HepG2 (cell line): ENCODE results near the gene CCDC148. TPM values are rescaled to one million over a fixed set of nuclear protein-coding genes. Genes with fewer than 3 reads are reported as not detected.

ENCODE experiments used
- ARNT2 ChIP-seq: sonication (generic); formaldehyde crosslinking; IDR thresholded peaks from 2 replicates; pipeline ENCODE4 v1.8.0; 2022; ENCODE audit warnings: mild to moderate bottlenecking, low read depth, missing genetic modification reagents, moderate library complexity
- EEA1 ChIP-seq: sonication (generic); formaldehyde crosslinking; IDR thresholded peaks from 2 replicates; pipeline ENCODE4 v1.5.1; 2020; ENCODE audit warnings: mild to moderate bottlenecking, missing genetic modification reagents, borderline replicate concordance
- FOXK1 ChIP-seq: sonication (generic); formaldehyde crosslinking; IDR thresholded peaks from 2 replicates; pipeline ENCODE4 v1.4.0; 2020; ENCODE audit warnings: low read depth, missing genetic modification reagents, borderline replicate concordance
- FOXP1 ChIP-seq, 2 experiments: fragments of 450-650 bp in 1 of 2; IDR thresholded peaks; 2 replicates each; pipeline ENCODE4 v1.6.1; 2017 to 2018; ENCODE audit warnings: antibody characterized with exemption in 1 of 2
- GATAD2A ChIP-seq: IDR thresholded peaks from 2 replicates; pipeline ENCODE4 v1.6.1; 2016
- GZF1 ChIP-seq: sonication (generic); formaldehyde crosslinking; IDR thresholded peaks from 2 replicates; pipeline ENCODE4 v1.5.1; 2020; ENCODE audit warnings: mild to moderate bottlenecking, missing genetic modification reagents
- HES4 ChIP-seq: sonication (generic); formaldehyde crosslinking; IDR thresholded peaks from 2 replicates; pipeline ENCODE4 v1.9.0; 2021; ENCODE audit warnings: mild to moderate bottlenecking, missing genetic modification reagents, borderline replicate concordance
- JUND ChIP-seq: sonication (generic); formaldehyde crosslinking; IDR thresholded peaks from 2 replicates; pipeline ENCODE4 v1.8.0; 2022; ENCODE audit warnings: mild to moderate bottlenecking, missing genetic modification reagents
- KLF15 ChIP-seq: sonication (generic); formaldehyde crosslinking; IDR thresholded peaks from 2 replicates; pipeline ENCODE4 v1.8.1; 2023; ENCODE audit warnings: borderline replicate concordance, mild to moderate bottlenecking, inconsistent platforms, missing genetic modification reagents, mixed read lengths
- KLF9 ChIP-seq: IDR thresholded peaks from 2 replicates; pipeline ENCODE4 v1.6.1; 2016; ENCODE audit warnings: low read depth
- MBD4 ChIP-seq: IDR thresholded peaks from 2 replicates; pipeline ENCODE4 v1.6.1; 2012; ENCODE audit warnings: low read length, inconsistent platforms, borderline replicate concordance
- POGZ ChIP-seq: sonication (generic); formaldehyde crosslinking; IDR thresholded peaks from 2 replicates; pipeline ENCODE4 v1.4.0; 2020; ENCODE audit warnings: mild to moderate bottlenecking, missing genetic modification reagents
- RARG ChIP-seq: sonication (generic); formaldehyde crosslinking; IDR thresholded peaks from 2 replicates; pipeline ENCODE4 v1.4.0; 2020; ENCODE audit warnings: low read depth, mild to moderate bottlenecking, missing genetic modification reagents
- SOX6 ChIP-seq, 2 experiments: fragments of 450-650 bp in 1 of 2; sonication (generic) in 1 of 2; formaldehyde crosslinking in 1 of 2; IDR thresholded peaks; 2 replicates each; pipeline versions ENCODE4 v1.4.0 to v1.6.1; 2017 to 2020; ENCODE audit warnings: antibody characterized with exemption in 1 of 2, mild to moderate bottlenecking in 1 of 2, missing genetic modification reagents in 1 of 2
- SP5 ChIP-seq: IDR thresholded peaks from 2 replicates; pipeline ENCODE4 v1.6.1; 2016; ENCODE audit warnings: low read depth, borderline replicate concordance
- TOE1 ChIP-seq: sonication (generic); formaldehyde crosslinking; IDR thresholded peaks from 2 replicates; pipeline ENCODE4 v1.4.0; 2020; ENCODE audit warnings: mild to moderate bottlenecking, missing genetic modification reagents
- ZC3H4 ChIP-seq: sonication (generic); formaldehyde crosslinking; IDR thresholded peaks from 2 replicates; pipeline ENCODE4 v1.4.0; 2020; ENCODE audit warnings: missing genetic modification reagents, borderline replicate concordance
- ZFP62 ChIP-seq: sonication (generic); formaldehyde crosslinking; IDR thresholded peaks from 2 replicates; pipeline ENCODE4 v1.4.0; 2020; ENCODE audit warnings: missing genetic modification reagents
- ZNF160 ChIP-seq: sonication (generic); formaldehyde crosslinking; IDR thresholded peaks from 2 replicates; pipeline ENCODE4 v1.8.0; 2022; ENCODE audit warnings: mild to moderate bottlenecking, inconsistent platforms, missing genetic modification reagents
- ZNF20 ChIP-seq: sonication (generic); formaldehyde crosslinking; IDR thresholded peaks from 2 replicates; pipeline ENCODE4 v1.4.0; 2020; ENCODE audit warnings: mild to moderate bottlenecking, moderate library complexity, missing genetic modification reagents
- ZNF24 ChIP-seq: fragments of 450-650 bp; IDR thresholded peaks from 2 replicates; pipeline ENCODE4 v1.6.1; 2017; ENCODE audit warnings: antibody characterized with exemption, mild to moderate bottlenecking
- ZNF615 ChIP-seq: sonication (generic); formaldehyde crosslinking; IDR thresholded peaks from 2 replicates; pipeline ENCODE4 v1.5.0; 2020; ENCODE audit warnings: mild to moderate bottlenecking, missing genetic modification reagents, borderline replicate concordance
- ZNF75D ChIP-seq: sonication (generic); formaldehyde crosslinking; IDR thresholded peaks from 2 replicates; pipeline ENCODE4 v1.8.1; 2023; ENCODE audit warnings: missing genetic modification reagents, mild to moderate bottlenecking, borderline replicate concordance
- ZNF782 ChIP-seq: sonication (generic); formaldehyde crosslinking; IDR thresholded peaks from 2 replicates; pipeline ENCODE4 v1.4.0; 2020; ENCODE audit warnings: missing genetic modification reagents, mild to moderate bottlenecking, borderline replicate concordance
- polyA plus RNA-seq, 8 experiments: library from polyadenylated mRNA; depleted of rRNA in 3 of 8; stranded (reverse) in 7 of 8; unstranded in 1 of 8; fragments of >200 nt; fragmentation: Illumina TruSeq in 4 of 8; extraction: Trizol in 4 of 8; gene quantifications; 2 replicates each; pipeline versions ENCODE4 v1.2.1 to v1.2.3, GENCODE V29; 2011 to 2016; ENCODE audit warnings: low read depth in 4 of 8, missing spikeins in 1 of 8, mixed read lengths in 1 of 8; ENCODE audit not compliant: insufficient read depth in 1 of 8
- total RNA-seq, 5 experiments: library from RNA; depleted of rRNA; stranded (reverse); fragments of >200 nt; fragmentation: Illumina TruSeq; extraction: Trizol; gene quantifications; 2 replicates each; pipeline ENCODE4 v1.2.3, GENCODE V29; 2016; ENCODE audit warnings: low read depth in 1 of 5
- TF ChIP-seq, protein P1 (sequence below), 2 experiments: IDR thresholded peaks; 2 replicates each; pipeline ENCODE4 v1.6.1; 2011 to 2012; ENCODE audit warnings: low read length in 2 of 2, borderline replicate concordance in 1 of 2, low read depth in 1 of 2, mild to moderate bottlenecking in 1 of 2, moderate library complexity in 1 of 2
- TF ChIP-seq, protein P2 (sequence below): sonication (generic); formaldehyde crosslinking; IDR thresholded peaks from 2 replicates; pipeline ENCODE4 v1.8.0; 2022; ENCODE audit warnings: mild to moderate bottlenecking, missing genetic modification reagents, moderate library complexity
- TF ChIP-seq, protein P3 (sequence below): sonication (generic); formaldehyde crosslinking; IDR thresholded peaks from 2 replicates; pipeline ENCODE4 v1.5.0; 2020; ENCODE audit warnings: missing genetic modification reagents, mild to moderate bottlenecking, borderline replicate concordance

Gene CCDC148
- total and polyA plus RNA-seq, 2 of the 13 experiments (the other 11 are each of a cell fraction or from before 2014, with no cell fraction given) = 0.30 to 0.49 TPM

DNA sequence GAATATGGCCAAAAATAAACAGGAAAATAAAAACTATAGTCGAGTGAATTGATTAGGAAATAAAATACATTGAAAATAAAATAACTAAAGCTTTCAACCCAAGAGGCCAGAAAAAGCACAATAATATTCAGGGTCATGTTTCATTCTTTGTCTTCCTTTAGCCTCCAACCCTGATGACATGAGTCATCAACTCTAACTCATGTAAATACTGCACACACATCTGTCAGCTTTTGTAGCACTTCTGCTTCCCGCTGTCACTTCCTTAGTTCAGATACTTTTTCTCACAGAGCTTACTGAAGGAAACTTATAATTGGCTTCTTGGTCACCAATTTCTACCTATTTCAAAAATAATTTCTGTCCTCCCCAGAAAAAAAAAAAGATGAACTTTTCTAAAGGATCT lies 242.1 kb downstream of the CCDC148 start (continued):
- TF ChIP-seq, protein P1, sequence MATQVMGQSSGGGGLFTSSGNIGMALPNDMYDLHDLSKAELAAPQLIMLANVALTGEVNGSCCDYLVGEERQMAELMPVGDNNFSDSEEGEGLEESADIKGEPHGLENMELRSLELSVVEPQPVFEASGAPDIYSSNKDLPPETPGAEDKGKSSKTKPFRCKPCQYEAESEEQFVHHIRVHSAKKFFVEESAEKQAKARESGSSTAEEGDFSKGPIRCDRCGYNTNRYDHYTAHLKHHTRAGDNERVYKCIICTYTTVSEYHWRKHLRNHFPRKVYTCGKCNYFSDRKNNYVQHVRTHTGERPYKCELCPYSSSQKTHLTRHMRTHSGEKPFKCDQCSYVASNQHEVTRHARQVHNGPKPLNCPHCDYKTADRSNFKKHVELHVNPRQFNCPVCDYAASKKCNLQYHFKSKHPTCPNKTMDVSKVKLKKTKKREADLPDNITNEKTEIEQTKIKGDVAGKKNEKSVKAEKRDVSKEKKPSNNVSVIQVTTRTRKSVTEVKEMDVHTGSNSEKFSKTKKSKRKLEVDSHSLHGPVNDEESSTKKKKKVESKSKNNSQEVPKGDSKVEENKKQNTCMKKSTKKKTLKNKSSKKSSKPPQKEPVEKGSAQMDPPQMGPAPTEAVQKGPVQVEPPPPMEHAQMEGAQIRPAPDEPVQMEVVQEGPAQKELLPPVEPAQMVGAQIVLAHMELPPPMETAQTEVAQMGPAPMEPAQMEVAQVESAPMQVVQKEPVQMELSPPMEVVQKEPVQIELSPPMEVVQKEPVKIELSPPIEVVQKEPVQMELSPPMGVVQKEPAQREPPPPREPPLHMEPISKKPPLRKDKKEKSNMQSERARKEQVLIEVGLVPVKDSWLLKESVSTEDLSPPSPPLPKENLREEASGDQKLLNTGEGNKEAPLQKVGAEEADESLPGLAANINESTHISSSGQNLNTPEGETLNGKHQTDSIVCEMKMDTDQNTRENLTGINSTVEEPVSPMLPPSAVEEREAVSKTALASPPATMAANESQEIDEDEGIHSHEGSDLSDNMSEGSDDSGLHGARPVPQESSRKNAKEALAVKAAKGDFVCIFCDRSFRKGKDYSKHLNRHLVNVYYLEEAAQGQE (IDR thresholded peaks at IDR 0.05; ENCODE audit: borderline replicate concordance in 1 of 2, low read depth in 1 of 2, low read length in 2 of 2) = no peak
- no peak for TF ChIP-seq GZF1 (CRISPR knock-in tag)
- TF ChIP-seq GATAD2A (CRISPR knock-in tag) = peak; percentile 75
- no peak for TF ChIP-seq ZNF615 (CRISPR knock-in tag)
- TF ChIP-seq, protein P2, sequence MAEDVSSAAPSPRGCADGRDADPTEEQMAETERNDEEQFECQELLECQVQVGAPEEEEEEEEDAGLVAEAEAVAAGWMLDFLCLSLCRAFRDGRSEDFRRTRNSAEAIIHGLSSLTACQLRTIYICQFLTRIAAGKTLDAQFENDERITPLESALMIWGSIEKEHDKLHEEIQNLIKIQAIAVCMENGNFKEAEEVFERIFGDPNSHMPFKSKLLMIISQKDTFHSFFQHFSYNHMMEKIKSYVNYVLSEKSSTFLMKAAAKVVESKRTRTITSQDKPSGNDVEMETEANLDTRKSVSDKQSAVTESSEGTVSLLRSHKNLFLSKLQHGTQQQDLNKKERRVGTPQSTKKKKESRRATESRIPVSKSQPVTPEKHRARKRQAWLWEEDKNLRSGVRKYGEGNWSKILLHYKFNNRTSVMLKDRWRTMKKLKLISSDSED (CRISPR knock-in tag) = no peak
- TF ChIP-seq ZNF782 (CRISPR knock-in tag) = no peak
- no peak for TF ChIP-seq HES4 (CRISPR knock-in tag)
- TF ChIP-seq, protein P3, sequence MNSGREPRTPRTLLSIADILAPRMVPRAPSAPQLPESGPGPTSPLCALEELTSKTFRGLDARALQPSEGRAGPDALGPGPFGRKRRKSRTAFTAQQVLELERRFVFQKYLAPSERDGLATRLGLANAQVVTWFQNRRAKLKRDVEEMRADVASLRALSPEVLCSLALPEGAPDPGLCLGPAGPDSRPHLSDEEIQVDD (CRISPR knock-in tag) = no peak
- TF ChIP-seq KLF9 (CRISPR knock-in tag) = no peak
- TF ChIP-seq SOX6 (IDR thresholded peaks at IDR 0.05) = no peak
- peak; percentile 73 for TF ChIP-seq SOX6 (CRISPR knock-in tag; IDR thresholded peaks at IDR 0.05)
- TF ChIP-seq JUND (CRISPR knock-in tag) = peak; percentile 87
- TF ChIP-seq ZNF75D (CRISPR knock-in tag) = no peak
- TF ChIP-seq FOXK1 = peak; percentile 60; the same call in 1 of the 2 replicates
- TF ChIP-seq SP5 (CRISPR knock-in tag) = no peak
- no peak for TF ChIP-seq FOXP1 (IDR thresholded peaks at IDR 0.05)
- TF ChIP-seq FOXP1 (CRISPR knock-in tag; IDR thresholded peaks at IDR 0.05) = peak; percentile 51
- TF ChIP-seq TOE1 (CRISPR knock-in tag) = no peak
- TF ChIP-seq ZNF20 (CRISPR knock-in tag) = no peak
- TF ChIP-seq ZNF160 (CRISPR knock-in tag) = no peak
- TF ChIP-seq ZC3H4 = no peak
- no peak for TF ChIP-seq EEA1 (CRISPR knock-in tag)
- peak; percentile 52; the same call in 1 of the 2 replicates for TF ChIP-seq ZNF24
- TF ChIP-seq RARG (CRISPR knock-in tag) = no peak
- no peak for TF ChIP-seq ARNT2 (CRISPR knock-in tag)
- no peak for TF ChIP-seq MBD4
- TF ChIP-seq POGZ (CRISPR knock-in tag) = peak; percentile 52; the same call in 1 of the 2 replicates
- TF ChIP-seq KLF15 (CRISPR knock-in tag) = no peak
- no peak for TF ChIP-seq ZFP62 (CRISPR knock-in tag)
